ENCODE measurements around the gene DNASE1. TPM values are rescaled to one million over a fixed set of nuclear protein-coding genes. Genes with fewer than 3 reads are reported as not detected.

The DNASE1 gene
- total RNA-seq, 6 experiments from 2014 or later, result 7.5 to 9.9 (median 8.0) TPM

DNA sequence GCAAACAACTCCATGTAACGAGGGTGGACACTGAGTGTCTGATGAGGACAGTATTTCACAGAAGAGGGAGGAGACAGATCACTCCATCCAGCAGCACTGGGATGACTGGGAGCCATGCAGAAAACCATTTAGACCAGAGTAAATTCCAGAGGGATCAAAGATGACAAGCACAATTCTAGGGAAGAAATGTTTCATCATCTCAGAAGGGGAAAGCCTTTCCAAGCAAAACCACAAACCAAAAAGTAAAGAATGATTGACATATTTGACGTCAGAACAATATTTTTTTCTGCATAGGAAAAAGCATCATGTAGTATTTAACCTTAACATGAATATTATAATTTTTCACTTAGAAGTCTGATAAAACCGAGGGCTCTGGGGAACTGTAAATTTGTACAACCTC lies 4.8 kb downstream of the DNASE1 start:
- peaks cover 24% of the 10 kb centered on the region for H3K36me3 Mint-ChIP-seq (ENCODE audit: low read depth)
- H3K4me3 Mint-ChIP-seq, result no peak overlapping the region
- TF ChIP-seq, protein P1, sequence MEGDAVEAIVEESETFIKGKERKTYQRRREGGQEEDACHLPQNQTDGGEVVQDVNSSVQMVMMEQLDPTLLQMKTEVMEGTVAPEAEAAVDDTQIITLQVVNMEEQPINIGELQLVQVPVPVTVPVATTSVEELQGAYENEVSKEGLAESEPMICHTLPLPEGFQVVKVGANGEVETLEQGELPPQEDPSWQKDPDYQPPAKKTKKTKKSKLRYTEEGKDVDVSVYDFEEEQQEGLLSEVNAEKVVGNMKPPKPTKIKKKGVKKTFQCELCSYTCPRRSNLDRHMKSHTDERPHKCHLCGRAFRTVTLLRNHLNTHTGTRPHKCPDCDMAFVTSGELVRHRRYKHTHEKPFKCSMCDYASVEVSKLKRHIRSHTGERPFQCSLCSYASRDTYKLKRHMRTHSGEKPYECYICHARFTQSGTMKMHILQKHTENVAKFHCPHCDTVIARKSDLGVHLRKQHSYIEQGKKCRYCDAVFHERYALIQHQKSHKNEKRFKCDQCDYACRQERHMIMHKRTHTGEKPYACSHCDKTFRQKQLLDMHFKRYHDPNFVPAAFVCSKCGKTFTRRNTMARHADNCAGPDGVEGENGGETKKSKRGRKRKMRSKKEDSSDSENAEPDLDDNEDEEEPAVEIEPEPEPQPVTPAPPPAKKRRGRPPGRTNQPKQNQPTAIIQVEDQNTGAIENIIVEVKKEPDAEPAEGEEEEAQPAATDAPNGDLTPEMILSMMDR (IDR thresholded peaks at IDR 0.05), result no peak
- H3K4me1 Mint-ChIP-seq (ENCODE audit: low read depth), result no peaks in the 10 kb centered on the region; the same call in 1 of the 2 replicates
- no peak overlapping the region for H3K27ac Mint-ChIP-seq
- peaks cover 5% of the 10 kb centered on the region; the same call in 1 of the 2 replicates for H3K27me3 Mint-ChIP-seq (ENCODE audit: insufficient read depth)
- no peak for DNase-seq
- H3K9me3 Mint-ChIP-seq, result no peaks in the 10 kb centered on the region

GRCh38 chr16:3661311-3661710 lies 6.8 kb downstream of the DNASE1 start:
- H3K4me1 Mint-ChIP-seq (ENCODE audit: low read depth), result no peaks in the 10 kb centered on the region; the same call in 1 of the 2 replicates
- H3K27ac Mint-ChIP-seq, result no peak overlapping the region
- H3K36me3 Mint-ChIP-seq (ENCODE audit: low read depth), result peaks cover 31% of the 10 kb centered on the region
- H3K27me3 Mint-ChIP-seq (ENCODE audit: insufficient read depth), result peaks cover 5% of the 10 kb centered on the region
- no peak for DNase-seq
- H3K9me3 Mint-ChIP-seq, result no peaks in the 10 kb centered on the region
- no peak overlapping the region for H3K4me3 Mint-ChIP-seq
- TF ChIP-seq, protein P1 (IDR thresholded peaks at IDR 0.05), result no peak

- TF ChIP-seq, protein P1 (IDR thresholded peaks at IDR 0.05), result no peak
- no peaks in the 10 kb centered on the region; the same call in 1 of the 2 replicates for H3K4me1 Mint-ChIP-seq (ENCODE audit: low read depth)
- H3K36me3 Mint-ChIP-seq (ENCODE audit: low read depth), result peaks cover 31% of the 10 kb centered on the region
- H3K27ac Mint-ChIP-seq, result no peak overlapping the region
- no peak for DNase-seq
- peaks cover 5% of the 10 kb centered on the region for H3K27me3 Mint-ChIP-seq (ENCODE audit: insufficient read depth)
- no peak overlapping the region for H3K4me3 Mint-ChIP-seq
- peaks cover 1% of the 10 kb centered on the region; the same call in 1 of the 2 replicates for H3K9me3 Mint-ChIP-seq
These were observed 7.4 kb downstream of the DNASE1 start for GRCh38 chr16:3661922-3662321.

- Mint-ChIP-seq H3K4me3 (no peak overlapping the region), H3K36me3 (ENCODE audit: low read depth) (peaks cover 27% of the 10 kb centered on the region), H3K4me1 (ENCODE audit: low read depth) (no peaks in the 10 kb centered on the region; the same call in 1 of the 2 replicates), H3K9me3 (peaks cover 3% of the 10 kb centered on the region; the same call in 1 of the 2 replicates), H3K27me3 (ENCODE audit: insufficient read depth) (peaks cover 4% of the 10 kb centered on the region), H3K27ac (no peak overlapping the region)
- no peak for DNase-seq
- TF ChIP-seq, protein P1 (IDR thresholded peaks at IDR 0.05), result no peak
These were observed 8.1 kb downstream of the DNASE1 start for GRCh38 chr16:3662601-3663000.

- DNase-seq, result no peak
- peaks cover 2% of the 10 kb centered on the region for H3K27me3 Mint-ChIP-seq (ENCODE audit: insufficient read depth)
- peaks cover 13% of the 10 kb centered on the region for H3K9me3 Mint-ChIP-seq
- no peak overlapping the region; the same call in 1 of the 2 replicates for H3K27ac Mint-ChIP-seq
- peaks cover 33% of the 10 kb centered on the region for H3K36me3 Mint-ChIP-seq (ENCODE audit: low read depth)
- TF ChIP-seq, protein P1 (IDR thresholded peaks at IDR 0.05), result no peak
- peaks cover under 1% of the 10 kb centered on the region for H3K4me1 Mint-ChIP-seq (ENCODE audit: low read depth)
- H3K4me3 Mint-ChIP-seq, result no peak overlapping the region
These were observed 9.9 kb downstream of the DNASE1 start for GRCh38 chr16:3664187-3664896.

All from HFFc6 (cell line).